Fibroblast of skin of left quadriceps (primary cell): ENCODE results near the gene ARMC8.

Experiments used
- DNase-seq, 2 experiments: peaks; one replicate each; pipeline ENCODE4 v3.0.0-alpha.2; 2013; ENCODE audit warnings: low read depth in 2 of 2

The ARMC8 gene

DNA sequence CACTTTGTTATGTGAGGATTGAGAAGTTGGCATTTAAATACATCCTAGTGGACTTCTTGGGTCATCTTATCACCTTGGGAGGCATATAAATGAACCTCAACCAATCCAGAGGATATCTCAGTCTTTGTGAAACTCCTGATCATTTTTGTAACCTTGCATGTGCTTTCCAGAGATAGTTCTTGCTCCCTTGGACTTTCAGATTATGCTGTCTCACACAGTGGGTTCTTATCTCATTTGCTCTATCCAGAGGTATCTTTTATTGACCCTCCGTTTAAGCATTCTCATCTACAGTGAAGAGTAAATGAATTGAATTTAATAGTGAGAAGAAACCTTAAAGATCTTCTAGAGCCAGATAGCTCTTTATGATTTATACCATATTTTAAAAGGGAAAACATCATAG lies 10.4 kb downstream of the ARMC8 start:
- no peak for DNase-seq

DNA sequence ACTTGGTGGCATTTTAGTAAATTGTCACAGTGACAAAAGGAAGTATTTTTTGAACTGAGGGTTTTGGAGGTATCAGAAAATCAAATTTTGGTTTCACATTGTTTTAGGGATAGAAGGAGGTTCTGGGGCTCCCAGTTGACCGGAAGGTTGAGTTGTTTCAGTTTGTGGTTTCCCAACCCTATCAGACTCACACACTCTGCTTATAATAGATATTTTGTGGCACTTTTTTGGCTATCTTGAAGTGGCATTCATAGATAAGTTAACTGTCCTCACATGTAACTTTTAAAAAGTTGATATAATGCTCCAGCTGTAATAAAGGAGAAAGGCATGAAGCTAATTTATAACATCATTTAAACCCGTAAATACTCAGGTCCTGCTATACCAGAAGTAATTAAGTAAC lies 12.8 kb downstream of the ARMC8 start:
- DNase-seq, result no peak

GRCh38 chr3:138200424-138200823 lies 13.3 kb downstream of the ARMC8 start:
- no peak for DNase-seq

GRCh38 chr3:138202945-138203701 lies 16.0 kb downstream of the ARMC8 start:
- DNase-seq, result no peak

- DNase-seq, result no peak
These were observed 16.8 kb downstream of the ARMC8 start for GRCh38 chr3:138203938-138204337.

- no peak for DNase-seq
These were observed 18.4 kb downstream of the ARMC8 start for GRCh38 chr3:138205527-138205926.

DNA sequence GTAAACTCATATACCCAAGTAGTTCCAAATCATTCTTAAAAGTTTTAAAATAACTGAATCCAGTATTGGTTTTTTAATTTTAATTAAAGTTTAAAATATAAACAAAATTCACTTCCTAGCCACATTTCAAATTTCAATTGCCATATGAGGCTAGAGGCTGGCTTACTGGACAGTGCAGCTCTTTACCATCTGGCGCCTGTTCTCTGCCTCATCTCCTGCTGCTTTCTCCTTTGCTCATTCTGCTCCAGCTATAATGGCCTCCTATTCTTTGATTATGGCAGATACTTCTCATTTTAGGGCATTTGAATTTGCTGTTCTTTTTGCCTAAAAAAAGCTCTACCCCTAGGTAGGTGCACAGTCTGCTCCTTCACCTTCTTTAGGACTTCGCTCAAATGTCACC lies 19.1 kb downstream of the ARMC8 start:
- no peak for DNase-seq

- DNase-seq, result no peak
These were observed 23.4 kb downstream of the ARMC8 start for GRCh38 chr3:138210528-138210927.

DNA sequence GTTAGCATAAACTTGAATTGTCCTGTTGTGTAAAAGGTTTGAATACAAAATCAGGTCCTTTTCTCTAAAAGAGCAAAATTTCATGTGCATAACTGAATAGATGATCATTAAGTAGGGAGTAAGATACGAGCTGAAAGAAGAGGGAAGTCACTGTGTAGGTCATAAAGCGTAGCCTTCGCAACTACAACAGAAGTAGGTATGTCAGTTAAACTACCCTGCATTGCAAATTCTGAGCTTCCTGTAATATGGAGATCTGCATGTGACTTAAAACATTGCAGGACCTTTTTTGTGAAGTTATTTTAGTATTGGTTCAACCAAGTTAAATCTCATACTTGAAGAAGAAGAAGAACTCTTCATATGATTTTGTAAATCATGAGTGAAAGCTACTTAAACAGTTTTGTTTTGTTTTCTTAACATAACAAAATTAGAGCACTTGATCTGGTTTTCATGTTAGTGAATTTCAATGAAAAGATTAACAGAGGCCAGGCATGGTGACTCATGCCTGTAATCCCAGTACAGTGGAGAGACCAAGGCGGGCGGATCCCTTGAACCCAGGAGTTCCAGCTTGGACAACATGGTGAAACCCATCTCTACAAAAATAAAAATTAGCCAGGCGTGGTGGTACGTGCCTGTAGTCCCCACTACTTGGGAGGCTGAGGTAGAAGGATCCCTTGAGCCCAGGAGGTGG lies 26.4 kb downstream of the ARMC8 start:
- no peak for DNase-seq

- DNase-seq, result no peak
These were observed 32.2 kb downstream of the ARMC8 start for GRCh38 chr3:138219255-138219654.

GRCh38 chr3:138220242-138220641 lies 33.1 kb downstream of the ARMC8 start:
- no peak for DNase-seq

DNA sequence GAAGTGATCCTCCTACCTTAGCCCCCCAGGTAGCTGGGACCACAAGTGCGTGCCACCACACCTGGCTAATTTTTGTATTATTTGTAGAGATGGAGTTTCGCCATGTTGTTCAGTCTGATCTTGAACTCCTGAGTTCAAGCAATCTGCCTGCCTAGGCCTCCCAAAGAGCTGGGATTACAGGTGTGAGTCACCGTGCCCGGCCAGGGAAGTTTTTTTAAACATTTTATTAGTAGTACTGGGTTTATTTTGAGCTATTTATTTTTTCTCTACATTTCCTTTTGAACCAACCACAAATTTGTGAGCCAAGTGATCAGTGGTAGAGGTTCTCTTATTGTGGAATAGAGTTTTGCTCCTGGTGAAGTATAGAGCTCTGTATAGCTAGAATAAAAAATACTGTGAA lies 33.7 kb downstream of the ARMC8 start:
- DNase-seq, result no peak

DNA sequence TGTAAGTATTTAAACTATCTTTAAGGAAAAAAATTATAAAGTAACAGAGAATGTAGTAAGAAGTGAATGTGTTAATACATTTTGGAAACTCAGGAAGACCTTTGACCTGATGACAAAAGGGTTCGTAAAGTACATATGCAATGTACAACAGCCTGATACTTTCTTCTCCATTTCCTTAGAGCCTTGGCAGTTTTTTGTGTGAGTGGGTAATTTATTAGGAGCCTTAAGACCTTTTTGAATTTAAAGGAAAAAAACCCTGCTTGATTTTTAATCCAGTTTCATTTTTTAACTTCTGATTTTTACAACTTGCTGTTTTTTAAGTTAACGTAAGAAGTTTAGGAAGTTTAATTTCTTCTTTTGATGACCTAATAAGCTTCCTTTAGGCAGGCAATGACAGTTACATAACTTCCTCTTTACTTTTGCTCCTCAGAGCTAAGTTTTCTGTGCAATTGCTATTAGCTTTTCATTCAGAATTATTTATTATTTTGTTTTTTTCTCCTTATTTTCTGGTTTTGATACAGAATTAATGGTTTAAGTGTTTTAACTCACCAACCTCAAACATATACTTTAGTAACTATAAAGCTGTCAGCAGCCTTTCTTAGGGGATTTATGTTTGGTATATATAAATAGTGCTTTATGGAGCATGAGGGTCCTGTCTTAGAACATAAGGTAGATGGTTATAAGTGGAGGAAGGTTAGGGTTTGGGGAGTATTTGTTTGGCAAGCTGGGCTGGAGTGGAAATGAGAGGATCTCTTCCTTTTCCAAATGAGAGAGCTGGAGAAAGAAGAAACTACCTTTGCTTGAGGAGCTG lies 35.2 kb downstream of the ARMC8 start:
- no peak for DNase-seq

DNA sequence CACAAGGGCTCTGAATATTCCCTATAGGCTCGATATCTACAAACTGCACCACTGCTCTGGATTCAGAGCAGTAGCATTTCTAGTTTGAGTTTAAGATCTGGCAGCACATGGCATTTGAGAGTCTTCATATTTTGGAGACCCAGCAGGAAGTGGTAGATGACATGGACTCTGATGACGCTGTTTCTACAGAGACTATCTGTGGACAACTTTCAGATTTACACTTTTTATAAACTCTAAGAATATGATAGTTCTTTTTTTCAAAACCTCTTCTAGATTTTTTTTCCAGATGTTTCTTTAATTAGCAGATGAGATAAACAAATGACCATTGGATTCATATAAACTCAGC lies 35.8 kb downstream of the ARMC8 start:
- DNase-seq, result no peak

DNA sequence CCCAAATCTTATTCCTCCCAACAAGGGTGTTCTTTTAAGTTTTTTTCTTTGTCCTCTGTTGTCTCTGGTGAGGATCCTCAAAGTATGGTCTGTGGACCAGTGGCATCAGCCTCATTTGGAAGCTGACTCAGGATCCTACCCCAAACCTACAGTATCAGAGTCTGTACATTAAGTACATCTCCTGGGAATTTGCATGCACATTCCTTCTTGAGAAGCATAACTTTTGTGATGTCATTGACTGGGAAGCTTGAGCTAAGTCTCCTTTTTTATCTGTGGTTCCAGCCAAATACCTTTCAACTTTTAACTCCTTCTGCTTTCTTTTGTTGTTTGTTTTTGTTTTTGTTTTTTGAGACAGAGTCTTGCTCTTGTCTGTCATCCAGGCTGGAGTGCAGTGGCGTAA lies 40.5 kb downstream of the ARMC8 start:
- DNase-seq, result peak; percentile 77

DNA sequence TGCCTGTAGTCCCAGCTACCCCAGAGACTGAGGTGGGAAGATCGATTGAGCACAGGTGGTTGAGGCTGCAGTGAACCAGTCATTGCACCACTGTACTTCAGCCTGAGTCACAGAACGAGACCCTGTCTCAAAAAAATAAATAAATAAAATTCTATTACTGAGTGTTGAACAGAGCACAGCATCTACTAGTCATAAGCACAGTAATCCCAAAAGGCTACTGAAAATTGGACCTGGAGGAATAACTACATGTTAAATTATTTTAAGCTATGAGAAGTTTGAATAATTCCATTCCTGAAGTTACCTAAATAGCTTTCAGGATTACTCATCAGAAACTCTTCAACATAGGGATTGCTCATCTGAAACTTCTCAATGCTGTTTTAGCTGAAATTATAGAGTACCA lies 43.4 kb downstream of the ARMC8 start:
- peak; percentile 22 to 24 for DNase-seq

- no peak for DNase-seq
These were observed 45.7 kb downstream of the ARMC8 start for GRCh38 chr3:138232705-138233364.

DNA sequence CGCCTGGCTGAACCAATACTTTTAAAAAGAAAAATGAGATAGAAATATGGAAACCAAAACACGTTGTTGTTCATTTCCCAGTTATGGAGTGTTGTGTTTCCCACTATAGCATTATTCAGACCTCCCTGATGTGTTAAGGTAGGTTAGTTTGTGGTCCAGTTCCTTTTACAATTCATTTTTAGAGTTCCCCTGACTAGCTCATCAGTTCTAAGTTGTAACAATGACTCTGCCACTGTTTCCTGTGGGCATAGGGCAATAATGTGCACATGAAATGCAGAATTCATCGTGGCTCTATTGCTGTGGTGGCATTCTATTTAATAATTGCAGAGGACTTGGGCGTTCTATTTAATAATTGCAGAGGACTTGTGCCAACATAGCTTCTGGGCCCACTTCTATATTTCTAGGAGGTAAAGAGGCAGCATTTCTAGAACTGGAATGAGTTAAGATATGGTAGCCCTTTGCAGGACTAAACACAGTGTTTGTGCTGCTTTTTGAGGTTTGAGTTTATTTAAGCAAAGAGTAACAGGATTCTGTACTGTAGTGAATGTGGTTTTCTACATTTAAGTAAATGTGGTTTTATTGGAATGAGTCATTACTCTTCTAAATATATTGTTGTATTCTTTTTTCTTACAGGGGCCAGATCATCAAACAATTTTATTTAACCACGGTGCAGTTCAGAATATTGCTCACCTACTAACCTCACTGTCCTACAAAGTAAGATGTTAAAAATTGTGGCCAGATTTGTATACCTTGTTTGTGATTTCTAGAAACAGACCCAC lies 47.5 kb downstream of the ARMC8 start:
- DNase-seq, result peak in 1 of 2 experiments; percentile 8

DNA sequence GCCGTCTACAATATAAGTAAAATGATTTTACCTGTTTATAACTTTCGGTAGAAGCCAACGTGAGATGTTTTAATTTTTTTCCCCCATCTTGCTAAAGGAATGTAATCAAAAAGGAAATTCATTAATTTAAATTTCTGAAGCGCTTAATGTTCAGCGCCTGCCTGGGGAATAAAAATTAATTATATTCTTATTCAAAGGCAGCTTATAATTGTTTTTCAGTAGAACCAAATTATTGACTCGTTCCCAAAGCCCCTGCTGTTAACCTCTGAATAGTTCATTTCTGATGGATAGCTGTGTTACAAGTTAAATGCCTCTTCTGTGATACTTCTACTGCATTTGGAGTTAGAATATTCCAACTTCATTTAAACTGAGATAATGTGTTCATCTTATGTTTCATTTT lies 51.6 kb downstream of the ARMC8 start:
- DNase-seq, result no peak

- DNase-seq, result no peak
These were observed 54.0 kb downstream of the ARMC8 start for GRCh38 chr3:138241061-138241460.

DNA sequence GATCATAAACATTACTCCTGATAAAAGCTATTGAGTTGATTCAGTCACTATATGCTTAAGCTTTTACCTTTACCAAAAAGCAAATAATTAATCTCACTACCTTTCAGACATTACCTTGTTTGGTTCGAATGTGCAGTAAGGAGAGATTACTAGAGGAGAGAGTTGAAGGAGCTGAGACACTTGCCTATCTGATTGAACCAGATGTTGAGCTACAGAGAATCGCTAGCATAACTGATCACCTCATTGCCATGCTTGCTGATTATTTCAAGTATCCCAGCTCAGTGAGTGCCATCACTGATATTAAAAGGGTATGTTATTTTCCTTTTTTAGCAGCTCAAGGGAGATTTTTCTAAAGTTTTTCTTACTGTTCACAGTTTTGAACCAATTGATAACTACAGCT lies 54.6 kb downstream of the ARMC8 start:
- DNase-seq, result no peak
